HEK293 (cell line): Measurements from ENCODE around the gene HTRA2.

Experiments used
- GLIS2 ChIP-seq: fragments of 450-650 bp; formaldehyde crosslinking; IDR thresholded peaks from 2 replicates; pipeline ENCODE4 v1.5.1; 2016; ENCODE audit warnings: missing biosample characterization, missing genetic modification characterization
- KLF1 ChIP-seq: fragments of 450-650 bp; formaldehyde crosslinking; IDR thresholded peaks from 2 replicates; pipeline ENCODE4 v1.5.1; 2016; ENCODE audit warnings: missing biosample characterization, missing genetic modification characterization
- KLF10 ChIP-seq: fragments of 450-650 bp; IDR thresholded peaks from 2 replicates; pipeline ENCODE4 v1.5.1; 2018; ENCODE audit warnings: missing biosample characterization, mild to moderate bottlenecking, missing genetic modification characterization
- KLF7 ChIP-seq: fragments of 450-650 bp; formaldehyde crosslinking; IDR thresholded peaks from 2 replicates; pipeline ENCODE4 v1.5.1; 2016; ENCODE audit warnings: missing biosample characterization, missing genetic modification characterization, borderline replicate concordance
- RBAK ChIP-seq: fragments of 450-650 bp; formaldehyde crosslinking; IDR thresholded peaks from 2 replicates; pipeline ENCODE4 v1.5.1; 2016; ENCODE audit warnings: missing biosample characterization, missing genetic modification characterization
- SP3 ChIP-seq: fragments of 450-650 bp; formaldehyde crosslinking; IDR thresholded peaks from 2 replicates; pipeline ENCODE4 v1.5.1; 2016; ENCODE audit warnings: missing biosample characterization, missing genetic modification characterization
- SP7 ChIP-seq: fragments of 450-650 bp; formaldehyde crosslinking; IDR thresholded peaks from 2 replicates; pipeline ENCODE4 v1.5.1; 2016; ENCODE audit warnings: missing biosample characterization, missing genetic modification characterization
- ZBTB20 ChIP-seq: fragments of 450-650 bp; formaldehyde crosslinking; IDR thresholded peaks from 2 replicates; pipeline ENCODE4 v1.5.1; 2016; ENCODE audit warnings: missing biosample characterization, missing genetic modification characterization
- ZBTB48 ChIP-seq: fragments of 450-650 bp; formaldehyde crosslinking; IDR thresholded peaks from 2 replicates; pipeline ENCODE4 v1.5.1; 2016; ENCODE audit warnings: missing biosample characterization, missing genetic modification characterization
- ZFP69B ChIP-seq: fragments of 450-650 bp; formaldehyde crosslinking; IDR thresholded peaks from 2 replicates; pipeline ENCODE4 v1.5.1; 2016; ENCODE audit warnings: missing biosample characterization, missing genetic modification characterization
- ZNF174 ChIP-seq: fragments of 450-650 bp; formaldehyde crosslinking; IDR thresholded peaks from 2 replicates; pipeline ENCODE4 v1.5.0; 2017; ENCODE audit warnings: missing biosample characterization, mild to moderate bottlenecking, missing genetic modification characterization
- ZNF2 ChIP-seq: fragments of 450-650 bp; formaldehyde crosslinking; IDR thresholded peaks from 2 replicates; pipeline ENCODE4 v1.5.1; 2016; ENCODE audit warnings: missing biosample characterization, missing genetic modification characterization
- ZNF24 ChIP-seq: fragments of 450-650 bp; formaldehyde crosslinking; IDR thresholded peaks from 2 replicates; pipeline ENCODE4 v1.5.1; 2016; ENCODE audit warnings: missing biosample characterization, missing genetic modification characterization
- ZNF335 ChIP-seq: fragments of 450-650 bp; formaldehyde crosslinking; conservative IDR thresholded peaks from 2 replicates; pipeline ENCODE4 v1.5.1; 2016; ENCODE audit warnings: missing biosample characterization, missing genetic modification characterization
- ZNF350 ChIP-seq: fragments of 450-650 bp; formaldehyde crosslinking; IDR thresholded peaks from 2 replicates; pipeline ENCODE4 v1.5.0; 2017; ENCODE audit warnings: missing biosample characterization, mild to moderate bottlenecking, missing genetic modification characterization
- ZNF404 ChIP-seq: fragments of 450-650 bp; formaldehyde crosslinking; IDR thresholded peaks from 2 replicates; pipeline ENCODE4 v1.5.1; 2017; ENCODE audit warnings: missing biosample characterization, missing genetic modification characterization
- ZNF416 ChIP-seq: fragments of 450-650 bp; formaldehyde crosslinking; IDR thresholded peaks from 2 replicates; pipeline ENCODE4 v1.5.1; 2016; ENCODE audit warnings: missing biosample characterization, missing genetic modification characterization
- ZNF423 ChIP-seq: fragments of 450-650 bp; formaldehyde crosslinking; IDR thresholded peaks from 2 replicates; pipeline ENCODE4 v1.5.1; 2016; ENCODE audit warnings: missing biosample characterization, missing genetic modification characterization
- ZNF473 ChIP-seq: fragments of 450-650 bp; formaldehyde crosslinking; IDR thresholded peaks from 2 replicates; pipeline ENCODE4 v1.5.1; 2017; ENCODE audit warnings: missing biosample characterization, missing genetic modification characterization
- ZNF549 ChIP-seq: fragments of 450-650 bp; IDR thresholded peaks from 2 replicates; pipeline ENCODE4 v1.5.1; 2018; ENCODE audit warnings: missing biosample characterization, missing genetic modification characterization, mild to moderate bottlenecking, inconsistent platforms, moderate library complexity
- ZNF623 ChIP-seq: fragments of 450-650 bp; formaldehyde crosslinking; IDR thresholded peaks from 2 replicates; pipeline ENCODE4 v1.5.1; 2016; ENCODE audit warnings: missing biosample characterization, missing genetic modification characterization
- ZNF654 ChIP-seq: fragments of 450-650 bp; formaldehyde crosslinking; IDR thresholded peaks from 2 replicates; pipeline ENCODE4 v1.5.1; 2016; ENCODE audit warnings: low read depth, missing biosample characterization, missing genetic modification characterization
- ZNF677 ChIP-seq: fragments of 450-650 bp; IDR thresholded peaks from 2 replicates; pipeline ENCODE4 v1.5.0; 2018; ENCODE audit warnings: missing biosample characterization, mild to moderate bottlenecking, missing genetic modification characterization, moderate library complexity
- ZNF704 ChIP-seq: fragments of 450-650 bp; formaldehyde crosslinking; IDR thresholded peaks from 2 replicates; pipeline ENCODE4 v1.5.1; 2016; ENCODE audit warnings: missing biosample characterization, missing genetic modification characterization
- ZNF768 ChIP-seq: fragments of 450-650 bp; formaldehyde crosslinking; IDR thresholded peaks from 2 replicates; pipeline ENCODE4 v1.5.1; 2018; ENCODE audit warnings: missing biosample characterization, mild to moderate bottlenecking, missing genetic modification characterization
- TF ChIP-seq, protein P1 (sequence below): sonication (generic); formaldehyde crosslinking; IDR thresholded peaks from 2 replicates; pipeline ENCODE4 v1.8.1; 2022; ENCODE audit warnings: mild to moderate bottlenecking, moderate library complexity, missing genetic modification reagents
- TF ChIP-seq, protein P2 (sequence below): fragments of 450-650 bp; formaldehyde crosslinking; IDR thresholded peaks from 2 replicates; pipeline ENCODE4 v1.5.1; 2016; ENCODE audit warnings: missing biosample characterization, missing genetic modification characterization
- TF ChIP-seq, protein P3 (sequence below): fragments of 450-650 bp; formaldehyde crosslinking; IDR thresholded peaks from 2 replicates; pipeline ENCODE4 v1.5.1; 2016; ENCODE audit warnings: missing biosample characterization, missing genetic modification characterization

The HTRA2 gene

DNA sequence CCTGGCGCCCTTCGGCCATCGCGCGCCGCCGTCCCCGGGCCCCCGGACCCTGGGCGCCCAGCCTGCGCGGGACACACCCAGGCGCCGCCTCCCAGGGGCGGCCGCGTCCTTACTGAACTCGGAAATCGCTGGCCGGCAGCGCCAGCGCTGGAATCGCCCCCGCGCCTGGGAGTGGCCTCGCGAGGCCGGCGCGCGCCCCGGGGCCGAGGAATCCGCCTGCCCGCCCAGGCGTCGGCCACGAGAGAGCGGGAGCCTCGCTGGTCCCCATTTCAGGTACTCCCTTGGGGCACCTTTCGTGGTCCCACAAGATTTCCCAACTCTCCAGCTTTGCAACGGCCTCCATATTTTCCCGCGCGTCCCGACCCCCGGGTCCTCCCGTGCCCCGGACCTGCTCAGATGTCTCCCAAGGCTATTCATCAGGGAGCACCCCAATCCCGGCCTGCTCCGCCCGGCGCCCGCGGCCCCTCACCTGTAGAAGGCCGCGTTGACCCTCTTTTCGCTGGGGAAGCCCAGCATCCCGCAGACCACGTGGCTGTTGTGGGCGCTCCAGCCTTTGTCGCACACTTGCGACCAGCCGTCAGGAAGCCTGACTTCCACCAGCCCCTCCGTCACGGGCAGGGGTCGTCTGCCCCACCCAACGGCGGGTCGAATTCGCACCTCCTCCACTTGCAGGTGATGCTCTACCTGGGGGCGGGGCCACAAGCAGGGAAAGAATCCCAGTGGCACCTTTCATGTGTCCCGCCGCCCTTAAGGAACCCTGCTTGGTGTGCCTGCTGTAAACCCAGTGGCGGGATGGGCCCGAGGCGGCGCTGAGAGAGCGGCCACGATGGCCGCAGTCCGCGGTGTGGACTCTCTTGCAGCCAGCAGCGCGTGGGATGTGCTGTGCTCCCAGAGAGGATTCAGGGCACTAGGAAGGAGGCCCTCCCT, 19.4 kb downstream of the HTRA2 start (continued):
- TF ChIP-seq ZBTB20 (peak; percentile 62), ZNF768 (tag by site-specific recombination) (no peak), ZNF2 (tag by site-specific recombination) (0 out of 2 replicates have a peak, but pooled peaks have one; percentile 29), ZNF423 (tag by site-specific recombination) (no peak), ZNF549 (tag by site-specific recombination) (no peak), ZNF174 (tag by site-specific recombination) (no peak), KLF1 (peak; percentile 16; the same call in 1 of the 2 replicates), GLIS2 (no peak), ZNF335 (tag by site-specific recombination) (peak; percentile 52), ZNF350 (tag by site-specific recombination) (no peak), ZNF473 (no peak), ZNF404 (tag by site-specific recombination) (no peak), ZNF677 (no peak), ZNF623 (tag by site-specific recombination) (no peak), KLF7 (tag by site-specific recombination) (no peak), ZNF24 (0 out of 2 replicates have a peak, but pooled peaks have one; percentile 25), ZBTB48 (tag by site-specific recombination) (peak; percentile 39; the same call in 1 of the 2 replicates), KLF10 (tag by site-specific recombination) (peak; percentile 86), ZNF704 (tag by site-specific recombination) (no peak), ZNF416 (tag by site-specific recombination) (no peak), SP3 (tag by site-specific recombination) (peak; percentile 14; the same call in 1 of the 2 replicates), ZNF654 (tag by site-specific recombination) (no peak), ZFP69B (tag by site-specific recombination) (no peak), RBAK (no peak), SP7 (tag by site-specific recombination) (peak; percentile 19; the same call in 1 of the 2 replicates)
- TF ChIP-seq, protein P1, sequence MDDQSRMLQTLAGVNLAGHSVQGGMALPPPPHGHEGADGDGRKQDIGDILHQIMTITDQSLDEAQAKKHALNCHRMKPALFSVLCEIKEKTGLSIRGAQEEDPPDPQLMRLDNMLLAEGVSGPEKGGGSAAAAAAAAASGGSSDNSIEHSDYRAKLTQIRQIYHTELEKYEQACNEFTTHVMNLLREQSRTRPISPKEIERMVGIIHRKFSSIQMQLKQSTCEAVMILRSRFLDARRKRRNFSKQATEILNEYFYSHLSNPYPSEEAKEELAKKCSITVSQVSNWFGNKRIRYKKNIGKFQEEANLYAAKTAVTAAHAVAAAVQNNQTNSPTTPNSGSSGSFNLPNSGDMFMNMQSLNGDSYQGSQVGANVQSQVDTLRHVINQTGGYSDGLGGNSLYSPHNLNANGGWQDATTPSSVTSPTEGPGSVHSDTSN, result 0 out of 2 replicates have a peak, but pooled peaks have one; percentile 25
- TF ChIP-seq, protein P2, sequence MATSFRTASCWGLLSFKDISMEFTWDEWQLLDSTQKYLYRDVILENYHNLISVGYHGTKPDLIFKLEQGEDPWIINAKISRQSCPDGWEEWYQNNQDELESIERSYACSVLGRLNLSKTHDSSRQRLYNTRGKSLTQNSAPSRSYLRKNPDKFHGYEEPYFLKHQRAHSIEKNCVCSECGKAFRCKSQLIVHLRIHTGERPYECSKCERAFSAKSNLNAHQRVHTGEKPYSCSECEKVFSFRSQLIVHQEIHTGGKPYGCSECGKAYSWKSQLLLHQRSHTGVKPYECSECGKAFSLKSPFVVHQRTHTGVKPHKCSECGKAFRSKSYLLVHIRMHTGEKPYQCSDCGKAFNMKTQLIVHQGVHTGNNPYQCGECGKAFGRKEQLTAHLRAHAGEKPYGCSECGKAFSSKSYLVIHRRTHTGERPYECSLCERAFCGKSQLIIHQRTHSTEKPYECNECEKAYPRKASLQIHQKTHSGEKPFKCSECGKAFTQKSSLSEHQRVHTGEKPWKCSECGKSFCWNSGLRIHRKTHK (tag by site-specific recombination), result no peak
- TF ChIP-seq, protein P3, sequence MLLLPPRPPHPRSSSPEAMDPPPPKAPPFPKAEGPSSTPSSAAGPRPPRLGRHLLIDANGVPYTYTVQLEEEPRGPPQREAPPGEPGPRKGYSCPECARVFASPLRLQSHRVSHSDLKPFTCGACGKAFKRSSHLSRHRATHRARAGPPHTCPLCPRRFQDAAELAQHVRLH, result no peak
